Activated T-helper 9 cell treated with anti-CD3 and anti-CD28 coated beads, Interleukin-2, amount 50 U/mL, for 16 hours (primary cell): ENCODE results near the gene RFTN1.

Experiments used
- DNase-seq: peaks from one replicate; pipeline ENCODE4 v3.0.0-alpha.2; 2020; ENCODE audit warnings: low read depth

Gene RFTN1

GRCh38 chr3:16357186-16358121 is 156.0 kb downstream of the RFTN1 start:
- DNase-seq, result no peak

- no peak for DNase-seq
These were observed 157.7 kb downstream of the RFTN1 start for GRCh38 chr3:16355828-16356227.

GRCh38 chr3:16354291-16354690 is 159.2 kb downstream of the RFTN1 start:
- no peak for DNase-seq

- DNase-seq, result no peak
These were observed 161.1 kb downstream of the RFTN1 start for GRCh38 chr3:16352428-16352827.

- no peak for DNase-seq
These were observed 162.7 kb downstream of the RFTN1 start for GRCh38 chr3:16350597-16351318.

GRCh38 chr3:16349986-16350596 is 163.4 kb downstream of the RFTN1 start:
- no peak for DNase-seq

GRCh38 chr3:16347548-16347947 is 166.0 kb downstream of the RFTN1 start:
- no peak for DNase-seq

GRCh38 chr3:16346413-16347081 is 167.0 kb downstream of the RFTN1 start:
- DNase-seq, result no peak

- DNase-seq, result no peak
These were observed 170.4 kb downstream of the RFTN1 start for GRCh38 chr3:16343101-16343500.

GRCh38 chr3:16338999-16339398 is 174.5 kb downstream of the RFTN1 start:
- no peak for DNase-seq

GRCh38 chr3:16337856-16338540 is 175.5 kb downstream of the RFTN1 start:
- DNase-seq, result peak; percentile 10

- no peak for DNase-seq
These were observed 176.7 kb downstream of the RFTN1 start for GRCh38 chr3:16336825-16337224.

GRCh38 chr3:16335772-16336645 is 177.5 kb downstream of the RFTN1 start:
- no peak for DNase-seq

GRCh38 chr3:16335333-16335732 is 178.2 kb downstream of the RFTN1 start:
- DNase-seq, result no peak

- no peak for DNase-seq
These were observed 178.6 kb downstream of the RFTN1 start for GRCh38 chr3:16334909-16335308.

GRCh38 chr3:16332904-16333426 is 180.5 kb downstream of the RFTN1 start:
- no peak for DNase-seq

- no peak for DNase-seq
These were observed 182.1 kb downstream of the RFTN1 start for GRCh38 chr3:16331319-16331883.

GRCh38 chr3:16330351-16330750 is 183.1 kb downstream of the RFTN1 start:
- DNase-seq, result no peak

- no peak for DNase-seq
These were observed 183.7 kb downstream of the RFTN1 start for GRCh38 chr3:16329826-16330129.
